DOHH2 (cell line): ENCODE measurements around the gene LOXHD1.

Experiments used
- H3F3A ChIP-seq: fragments of 200-600 bp; sonication (generic), shearing (Covaris generic); 2 replicates; pipeline ENCODE4 v1.6.0; 2016; ENCODE audit warnings: antibody characterized with exemption, mild to moderate bottlenecking; ENCODE audit not compliant: control insufficient read depth, insufficient read depth
- H3K27ac ChIP-seq: fragments of 200-600 bp; sonication (generic); 2 replicates; pipeline ENCODE4 v1.5.1; 2014; ENCODE audit warnings: low read depth, mild to moderate bottlenecking, low read length, moderate library complexity
- H3K27me3 ChIP-seq: fragments of 200-600 bp; sonication (generic); 2 replicates; pipeline ENCODE4 v1.6.1; 2014; ENCODE audit warnings: mild to moderate bottlenecking, low read length, mixed read lengths; ENCODE audit not compliant: control insufficient read depth
- H3K36me3 ChIP-seq: fragments of 200-600 bp; sonication (generic); 2 replicates; pipeline ENCODE4 v1.6.1; 2014; ENCODE audit warnings: mild to moderate bottlenecking, low read length, moderate library complexity, mixed read lengths; ENCODE audit not compliant: control insufficient read depth
- H3K4me1 ChIP-seq: fragments of 200-600 bp; sonication (generic); 2 replicates; pipeline ENCODE4 v1.6.1; 2014; ENCODE audit warnings: mild to moderate bottlenecking, low read length, mixed read lengths; ENCODE audit not compliant: control insufficient read depth
- H3K4me2 ChIP-seq: fragments of 200-600 bp; sonication (generic); 2 replicates; pipeline ENCODE4 v1.6.0; 2014; ENCODE audit warnings: mild to moderate bottlenecking, low read length, moderate library complexity
- H3K4me3 ChIP-seq: fragments of 200-600 bp; sonication (generic); 2 replicates; pipeline ENCODE4 v1.5.1; 2014; ENCODE audit warnings: mild to moderate bottlenecking, low read length, mixed read lengths
- H3K79me2 ChIP-seq: fragments of 200-600 bp; sonication (generic); 2 replicates; pipeline ENCODE4 v1.6.1; 2014; ENCODE audit warnings: mild to moderate bottlenecking, low read length, mixed read lengths; ENCODE audit not compliant: control insufficient read depth
- H3K9me2 ChIP-seq: fragments of 200-600 bp; sonication (generic); replicated peaks from 2 replicates; pipeline ENCODE4 v1.6.1; 2014; ENCODE audit warnings: mild to moderate bottlenecking, low read length, mixed read lengths; ENCODE audit not compliant: control insufficient read depth
- H3K9me3 ChIP-seq: fragments of 200-600 bp; sonication (generic); 2 replicates; pipeline ENCODE4 v1.6.1; 2014; ENCODE audit warnings: antibody characterized with exemption, low read length, mixed read lengths; ENCODE audit not compliant: control insufficient read depth, insufficient read depth
- H4K20me1 ChIP-seq: fragments of 200-600 bp; sonication (generic); 2 replicates; pipeline ENCODE4 v1.6.0; 2014; ENCODE audit warnings: low read depth, mild to moderate bottlenecking, antibody characterized with exemption, low read length, moderate library complexity; ENCODE audit not compliant: control insufficient read depth, insufficient read depth
- EZH2phosphoT487 ChIP-seq: fragments of 200-600 bp; sonication (generic); IDR thresholded peaks from 2 replicates; pipeline ENCODE4 v1.6.1; 2017; ENCODE audit warnings: borderline replicate concordance, mild to moderate bottlenecking, antibody characterized with exemption, low read length, moderate library complexity, mixed read lengths
- TF ChIP-seq, protein P1 (sequence below): fragments of 200-600 bp; sonication (generic); IDR thresholded peaks from one replicate; pipeline ENCODE4 v1.5.1; 2014; ENCODE audit warnings: antibody characterized with exemption, mild to moderate bottlenecking, low read depth, low read length; ENCODE audit not compliant: poor library complexity, severe bottlenecking

LOXHD1 gene

DNA sequence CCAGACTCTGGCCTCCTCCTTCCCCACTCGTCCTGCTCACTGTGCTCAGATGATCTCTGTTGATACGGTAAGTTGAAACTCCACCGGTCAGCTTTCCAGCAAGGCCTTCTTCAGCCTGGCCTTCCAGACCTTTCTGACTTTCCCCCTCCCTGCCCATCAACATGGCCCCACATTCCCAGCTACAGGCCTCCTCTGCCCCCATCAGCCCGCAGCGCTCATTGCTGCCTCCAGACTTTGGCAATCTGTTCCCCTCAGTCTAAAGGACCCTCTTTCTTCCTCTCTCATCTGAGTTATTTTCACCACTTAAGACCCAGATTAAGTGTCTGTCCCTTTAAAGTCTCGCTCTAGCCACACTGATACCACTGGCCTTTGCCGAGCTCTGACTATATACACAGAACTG, 10.6 kb downstream of the LOXHD1 start:
- Histone ChIP-seq H3K27ac (no peak overlapping the region), H3K36me3 (no peaks in the 10 kb centered on the region), H3K79me2 (no peaks in the 10 kb centered on the region), H4K20me1 (no peaks in the 10 kb centered on the region), H3K27me3 (peaks cover 44% of the 10 kb centered on the region), H3K4me1 (no peaks in the 10 kb centered on the region), H3K4me2 (no peak overlapping the region), H3F3A (no peaks in the 10 kb centered on the region), H3K9me3 (no peaks in the 10 kb centered on the region), H3K9me2 (no peaks in the 10 kb centered on the region), H3K4me3 (no peak overlapping the region)
- TF ChIP-seq, protein P1, sequence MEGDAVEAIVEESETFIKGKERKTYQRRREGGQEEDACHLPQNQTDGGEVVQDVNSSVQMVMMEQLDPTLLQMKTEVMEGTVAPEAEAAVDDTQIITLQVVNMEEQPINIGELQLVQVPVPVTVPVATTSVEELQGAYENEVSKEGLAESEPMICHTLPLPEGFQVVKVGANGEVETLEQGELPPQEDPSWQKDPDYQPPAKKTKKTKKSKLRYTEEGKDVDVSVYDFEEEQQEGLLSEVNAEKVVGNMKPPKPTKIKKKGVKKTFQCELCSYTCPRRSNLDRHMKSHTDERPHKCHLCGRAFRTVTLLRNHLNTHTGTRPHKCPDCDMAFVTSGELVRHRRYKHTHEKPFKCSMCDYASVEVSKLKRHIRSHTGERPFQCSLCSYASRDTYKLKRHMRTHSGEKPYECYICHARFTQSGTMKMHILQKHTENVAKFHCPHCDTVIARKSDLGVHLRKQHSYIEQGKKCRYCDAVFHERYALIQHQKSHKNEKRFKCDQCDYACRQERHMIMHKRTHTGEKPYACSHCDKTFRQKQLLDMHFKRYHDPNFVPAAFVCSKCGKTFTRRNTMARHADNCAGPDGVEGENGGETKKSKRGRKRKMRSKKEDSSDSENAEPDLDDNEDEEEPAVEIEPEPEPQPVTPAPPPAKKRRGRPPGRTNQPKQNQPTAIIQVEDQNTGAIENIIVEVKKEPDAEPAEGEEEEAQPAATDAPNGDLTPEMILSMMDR: no peak
- TF ChIP-seq EZH2phosphoT487: no peak

DNA sequence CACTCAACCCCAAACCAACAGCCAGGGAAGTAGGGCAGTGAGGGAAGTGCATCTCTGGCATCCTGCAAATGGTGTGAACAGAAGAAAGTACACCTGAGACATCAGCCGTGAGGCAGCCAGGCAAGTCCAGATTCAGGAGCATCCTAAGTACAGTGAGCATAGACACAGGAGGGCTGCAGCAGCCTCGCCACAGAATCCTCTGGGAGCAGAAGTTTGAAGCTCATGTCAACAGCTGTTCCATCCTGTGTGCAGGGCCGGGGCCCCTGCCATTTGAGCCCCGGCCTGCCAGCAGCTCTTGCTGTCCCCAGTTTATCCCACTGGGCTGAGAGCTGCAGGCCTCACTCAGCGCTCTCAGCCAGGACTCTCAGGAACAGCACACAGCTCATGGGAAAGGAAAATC, 14.5 kb downstream of the LOXHD1 start:
- no peaks in the 10 kb centered on the region for H3K4me1 ChIP-seq
- no peaks in the 10 kb centered on the region for H4K20me1 ChIP-seq
- H3K4me3 ChIP-seq: no peak overlapping the region
- no peak overlapping the region for H3K27ac ChIP-seq
- TF ChIP-seq EZH2phosphoT487: no peak
- TF ChIP-seq, protein P1: no peak
- H3F3A ChIP-seq: no peaks in the 10 kb centered on the region
- no peaks in the 10 kb centered on the region for H3K36me3 ChIP-seq
- no peaks in the 10 kb centered on the region for H3K9me3 ChIP-seq
- no peak overlapping the region for H3K4me2 ChIP-seq
- H3K27me3 ChIP-seq: peaks cover 30% of the 10 kb centered on the region
- no peaks in the 10 kb centered on the region for H3K79me2 ChIP-seq
- H3K9me2 ChIP-seq: no peaks in the 10 kb centered on the region

DNA sequence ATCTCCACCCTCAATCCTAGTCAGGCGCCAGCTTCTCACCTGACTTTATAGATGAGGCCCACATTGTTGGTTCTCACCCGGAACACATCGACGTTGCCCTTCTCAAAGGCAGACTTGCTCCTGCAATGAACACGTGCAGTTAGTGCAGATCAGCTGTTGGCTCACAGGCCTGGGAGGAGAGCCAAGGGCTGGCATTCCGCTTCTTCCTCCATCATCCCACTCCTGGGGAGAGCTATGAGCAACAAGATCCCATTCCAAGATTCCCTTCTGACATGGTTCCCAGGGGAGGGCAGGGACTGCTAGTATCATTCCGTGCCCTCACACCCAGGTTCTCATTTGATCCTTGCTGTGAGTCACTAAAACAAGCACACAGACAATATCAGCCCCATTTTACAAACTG, 15.1 kb downstream of the LOXHD1 start:
- TF ChIP-seq, protein P1: no peak
- no peak for TF ChIP-seq EZH2phosphoT487

DNA sequence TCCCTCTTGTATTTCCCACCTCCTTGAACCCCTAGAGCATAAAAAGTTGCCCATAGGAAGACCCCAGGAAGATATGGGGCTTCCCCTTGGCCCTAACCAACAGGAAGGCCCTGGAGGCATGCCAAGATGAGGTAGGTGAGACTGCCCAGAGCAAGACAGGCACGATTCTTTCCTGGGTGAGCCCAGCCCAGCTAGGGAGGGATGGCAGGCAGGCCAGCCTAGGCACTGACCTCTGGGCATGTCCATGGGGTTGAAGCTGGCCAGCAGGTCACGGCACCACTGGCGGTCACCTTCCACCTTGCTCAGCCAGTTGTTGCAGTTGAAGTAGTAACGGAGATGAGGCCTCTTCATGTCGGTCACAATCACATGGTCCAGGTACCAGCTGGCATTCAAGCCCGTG, 17.6 kb downstream of the LOXHD1 start:
- Histone ChIP-seq H3K27ac (no peak overlapping the region), H3K4me3 (no peak overlapping the region)
- no peak for TF ChIP-seq EZH2phosphoT487
- TF ChIP-seq, protein P1: no peak

More for the DNA sequence above, 15.1 kb downstream of the LOXHD1 start:
- Histone ChIP-seq H3K27ac (no peak overlapping the region), H3K9me3 (no peaks in the 10 kb centered on the region), H3K79me2 (no peaks in the 10 kb centered on the region), H3K4me2 (no peak overlapping the region), H4K20me1 (no peaks in the 10 kb centered on the region), H3K4me1 (no peaks in the 10 kb centered on the region), H3F3A (no peaks in the 10 kb centered on the region), H3K9me2 (no peaks in the 10 kb centered on the region), H3K36me3 (no peaks in the 10 kb centered on the region), H3K27me3 (peaks cover 30% of the 10 kb centered on the region), H3K4me3 (no peak overlapping the region)

More for the DNA sequence above, 17.6 kb downstream of the LOXHD1 start:
- H3K36me3 ChIP-seq: no peaks in the 10 kb centered on the region
- no peaks in the 10 kb centered on the region for H3K9me3 ChIP-seq
- no peaks in the 10 kb centered on the region for H3K79me2 ChIP-seq
- H3K4me2 ChIP-seq: no peak overlapping the region
- H4K20me1 ChIP-seq: no peaks in the 10 kb centered on the region
- H3K4me1 ChIP-seq: no peaks in the 10 kb centered on the region
- H3K27me3 ChIP-seq: peaks cover 22% of the 10 kb centered on the region; the same call in 1 of the 2 replicates
- no peaks in the 10 kb centered on the region for H3K9me2 ChIP-seq
- no peaks in the 10 kb centered on the region for H3F3A ChIP-seq
